Islet precursor cell (in vitro differentiated cells): Measurements from ENCODE around the gene NEU1.
"Not testable (repeated sequence)": the region's sequence is repeated elsewhere in the genome, so short reads cannot be mapped to it uniquely, and the experiment has no call there.

ENCODE experiments used
- DNase-seq: peaks from one replicate; pipeline ENCODE4 v3.0.0-alpha.2; 2018

Gene NEU1

GRCh38 chr6:31815025-31815838 is 47.4 kb downstream of the NEU1 start, which contains the start of the genes HSPA1A and HSPA1L:
TSS of gene HSPA1A (plus strand) at chr6:31815543. CDS start at chr6:31815757, 214 bp downstream.
TSS of gene HSPA1L (minus strand) at chr6:31815283. CDS start at chr6:31811972, 3,311 bp downstream.
- peak; percentile 100 for DNase-seq

- DNase-seq: peak; percentile 98
Observed at GRCh38 chr6:31814677-31815024, 48.0 kb downstream of the NEU1 start.

GRCh38 chr6:31813465-31813849 is 49.2 kb downstream of the NEU1 start:
- DNase-seq: no peak

- DNase-seq: no peak
Observed at GRCh38 chr6:31811645-31812044, 51.0 kb downstream of the NEU1 start.

- DNase-seq: not testable (repeated sequence)
Observed at GRCh38 chr6:31808599-31808998, 54.0 kb downstream of the NEU1 start.
